Karpas-422 (cell line): ENCODE results near the gene MRPS12. TPM values are rescaled to one million over a fixed set of nuclear protein-coding genes. Genes with fewer than 3 reads are reported as not detected.

Source experiments
- DNase-seq: peaks from one replicate; pipeline ENCODE4 v3.0.0-alpha.2; 2015
- H2AFZ ChIP-seq: fragments of 200-600 bp; sonication (generic); 2 replicates; pipeline ENCODE4 v1.6.1; 2014; ENCODE audit warnings: antibody characterized with exemption, low read length, mixed read lengths
- H3K27ac ChIP-seq: fragments of 200-600 bp; sonication (generic); 2 replicates; pipeline ENCODE4 v1.5.1; 2014; ENCODE audit warnings: mild to moderate bottlenecking, low read length, moderate library complexity
- H3K27me3 ChIP-seq: fragments of 200-600 bp; sonication (generic); 2 replicates; pipeline ENCODE4 v1.6.1; 2014; ENCODE audit warnings: low read length, mixed read lengths
- H3K36me3 ChIP-seq: fragments of 200-600 bp; sonication (generic); 2 replicates; pipeline ENCODE4 v1.6.1; 2014; ENCODE audit warnings: low read length, mixed read lengths; ENCODE audit not compliant: insufficient read depth
- H3K4me1 ChIP-seq: fragments of 200-600 bp; sonication (generic); 2 replicates; pipeline ENCODE4 v1.6.1; 2014; ENCODE audit warnings: mild to moderate bottlenecking, low read length, mixed read lengths
- H3K4me2 ChIP-seq: fragments of 200-600 bp; sonication (generic); 2 replicates; pipeline ENCODE4 v1.6.1; 2014; ENCODE audit warnings: low read length, low read depth, mild to moderate bottlenecking; ENCODE audit not compliant: poor library complexity, severe bottlenecking
- H3K4me3 ChIP-seq: fragments of 200-600 bp; sonication (generic); 2 replicates; pipeline ENCODE4 v1.5.1; 2014; ENCODE audit warnings: mild to moderate bottlenecking, antibody characterized with exemption, low read length, mixed read lengths
- H3K79me2 ChIP-seq: fragments of 200-600 bp; sonication (generic); 2 replicates; pipeline ENCODE4 v1.6.1; 2014; ENCODE audit warnings: mild to moderate bottlenecking, low read length, mixed read lengths
- H3K9ac ChIP-seq: fragments of 200-600 bp; sonication (generic); 2 replicates; pipeline ENCODE4 v1.6.0; 2014; ENCODE audit warnings: low read length
- H3K9me2 ChIP-seq: fragments of 200-600 bp; sonication (generic), shearing (Covaris generic); replicated peaks from 2 replicates; pipeline ENCODE4 v1.6.0; 2014; ENCODE audit warnings: mild to moderate bottlenecking, low read length, moderate library complexity; ENCODE audit not compliant: insufficient read depth
- H3K9me3 ChIP-seq: fragments of 300-700, 200-600 bp; sonication (generic); 2 replicates; pipeline ENCODE4 v1.6.1; 2014; ENCODE audit warnings: low read length, mixed read lengths
- H4K20me1 ChIP-seq: fragments of 200-600 bp; sonication (generic); 2 replicates; pipeline ENCODE4 v1.6.1; 2014; ENCODE audit warnings: mild to moderate bottlenecking, antibody characterized with exemption, low read length, low read depth; ENCODE audit not compliant: insufficient read depth
- total RNA-seq: library from RNA; depleted of rRNA; stranded (reverse); fragments of >200 nt; shearing (Covaris generic); gene quantifications from 2 replicates; pipeline ENCODE4 v1.2.3, GENCODE V29; 2014; ENCODE audit warnings: low replicate concordance

The MRPS12 gene
- total RNA-seq, 1 experiment from 2014 or later: 46.7 TPM

DNA sequence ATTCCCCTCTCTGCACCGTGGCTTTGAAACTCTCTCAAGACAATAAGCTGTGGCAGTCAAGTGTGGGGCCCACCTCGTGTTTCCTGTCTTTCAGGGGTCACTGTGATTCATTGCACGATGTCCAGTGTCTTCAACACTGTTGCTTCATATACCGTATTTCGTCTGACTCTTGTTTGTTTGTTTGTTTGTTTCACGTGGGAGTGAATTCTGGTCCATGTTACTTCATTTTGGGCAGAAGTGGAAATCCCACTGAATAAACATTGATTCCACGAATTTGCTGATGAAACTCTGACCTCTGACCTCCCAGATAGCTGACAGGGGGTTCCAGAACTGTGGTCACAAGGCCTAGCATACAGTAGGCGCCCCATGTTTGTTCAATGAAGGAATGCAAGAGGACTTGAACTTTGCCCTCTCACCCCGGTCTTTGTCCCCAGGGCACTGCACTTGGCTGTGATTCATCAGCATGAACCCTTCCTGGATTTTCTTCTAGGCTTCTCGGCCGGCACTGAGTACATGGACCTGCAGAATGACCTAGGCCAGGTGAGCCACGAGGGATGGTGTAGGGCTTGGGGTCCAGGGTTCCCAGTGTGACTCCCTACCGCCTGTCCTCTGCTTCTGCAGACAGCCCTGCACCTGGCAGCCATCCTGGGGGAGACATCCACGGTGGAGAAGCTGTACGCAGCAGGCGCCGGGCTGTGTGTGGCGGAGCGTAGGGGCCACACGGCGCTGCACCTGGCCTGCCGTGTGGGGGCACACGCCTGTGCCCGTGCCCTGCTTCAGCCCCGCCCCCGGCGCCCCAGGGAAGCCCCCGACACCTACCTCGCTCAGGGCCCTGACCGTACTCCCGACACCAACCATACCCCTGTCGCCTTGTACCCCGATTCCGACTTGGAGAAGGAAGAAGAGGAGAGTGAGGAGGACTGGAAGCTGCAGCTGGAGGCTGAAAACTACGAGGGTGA is 25.9 kb upstream of the MRPS12 start:
- peaks cover 23% of the 10 kb centered on the region for H3K79me2 ChIP-seq
- no peak overlapping the region for H3K4me2 ChIP-seq
- H3K36me3 ChIP-seq: no peaks in the 10 kb centered on the region; the same call in 1 of the 2 replicates
- H3K4me3 ChIP-seq: no peak overlapping the region
- no peak overlapping the region for H2AFZ ChIP-seq
- no peaks in the 10 kb centered on the region for H3K9me2 ChIP-seq
- peaks cover 7% of the 10 kb centered on the region for H3K4me1 ChIP-seq
- no peaks in the 10 kb centered on the region for H4K20me1 ChIP-seq
- no peaks in the 10 kb centered on the region for H3K9me3 ChIP-seq
- no peaks in the 10 kb centered on the region for H3K27me3 ChIP-seq
- H3K27ac ChIP-seq: no peak overlapping the region
- H3K9ac ChIP-seq: no peak overlapping the region
- no peak for DNase-seq

DNA sequence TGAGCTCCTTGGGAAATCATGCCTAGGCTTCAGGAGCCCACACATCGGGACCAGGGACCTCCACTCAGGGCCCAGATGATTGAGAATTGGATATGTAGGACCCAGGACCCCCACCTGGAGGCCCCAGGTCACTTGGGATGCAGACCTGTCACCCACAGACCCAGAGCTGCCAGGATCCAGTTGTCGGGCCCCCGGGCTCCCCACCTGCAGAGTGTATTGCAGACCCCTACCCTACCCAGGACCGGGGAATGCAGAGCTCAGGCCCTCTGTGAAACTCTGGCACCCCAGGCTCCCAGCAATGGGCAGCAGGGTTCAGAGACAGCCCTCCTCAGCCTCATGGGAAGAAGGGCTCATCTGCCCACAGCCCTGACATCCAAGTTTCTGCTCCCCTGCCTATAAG is 25.1 kb upstream of the MRPS12 start:
- Histone ChIP-seq H2AFZ (no peak overlapping the region), H3K36me3 (no peaks in the 10 kb centered on the region; the same call in 1 of the 2 replicates), H3K9ac (no peak overlapping the region), H3K9me3 (no peaks in the 10 kb centered on the region), H3K9me2 (no peaks in the 10 kb centered on the region), H3K4me1 (peaks cover 6% of the 10 kb centered on the region), H3K4me3 (no peak overlapping the region), H4K20me1 (no peaks in the 10 kb centered on the region), H3K4me2 (no peak overlapping the region), H3K27ac (no peak overlapping the region), H3K79me2 (peaks cover 17% of the 10 kb centered on the region), H3K27me3 (no peaks in the 10 kb centered on the region)
- no peak for DNase-seq

DNA sequence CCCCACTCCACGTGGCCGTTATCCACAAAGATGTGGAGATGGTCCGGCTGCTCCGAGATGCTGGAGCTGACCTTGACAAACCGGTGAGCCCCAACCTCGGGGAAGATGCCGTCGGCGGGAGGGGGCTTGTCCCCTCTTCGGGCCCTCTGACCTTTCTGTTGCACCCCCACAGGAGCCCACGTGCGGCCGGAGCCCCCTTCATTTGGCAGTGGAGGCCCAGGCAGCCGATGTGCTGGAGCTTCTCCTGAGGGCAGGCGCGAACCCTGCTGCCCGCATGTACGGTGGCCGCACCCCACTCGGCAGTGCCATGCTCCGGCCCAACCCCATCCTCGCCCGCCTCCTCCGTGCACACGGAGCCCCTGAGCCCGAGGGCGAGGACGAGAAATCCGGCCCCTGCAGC is 23.5 kb upstream of the MRPS12 start:
- Histone ChIP-seq H3K4me3 (no peak overlapping the region), H2AFZ (no peak overlapping the region), H3K9me2 (no peaks in the 10 kb centered on the region), H3K4me1 (no peaks in the 10 kb centered on the region), H3K9ac (no peak overlapping the region), H3K36me3 (no peaks in the 10 kb centered on the region; the same call in 1 of the 2 replicates), H3K79me2 (0 out of 2 replicates have a peak, but pooled peaks cover 4% of the 10 kb centered on the region), H3K27me3 (no peaks in the 10 kb centered on the region), H3K9me3 (no peaks in the 10 kb centered on the region), H4K20me1 (no peaks in the 10 kb centered on the region), H3K4me2 (no peak overlapping the region), H3K27ac (no peak overlapping the region)
- DNase-seq: no peak

DNA sequence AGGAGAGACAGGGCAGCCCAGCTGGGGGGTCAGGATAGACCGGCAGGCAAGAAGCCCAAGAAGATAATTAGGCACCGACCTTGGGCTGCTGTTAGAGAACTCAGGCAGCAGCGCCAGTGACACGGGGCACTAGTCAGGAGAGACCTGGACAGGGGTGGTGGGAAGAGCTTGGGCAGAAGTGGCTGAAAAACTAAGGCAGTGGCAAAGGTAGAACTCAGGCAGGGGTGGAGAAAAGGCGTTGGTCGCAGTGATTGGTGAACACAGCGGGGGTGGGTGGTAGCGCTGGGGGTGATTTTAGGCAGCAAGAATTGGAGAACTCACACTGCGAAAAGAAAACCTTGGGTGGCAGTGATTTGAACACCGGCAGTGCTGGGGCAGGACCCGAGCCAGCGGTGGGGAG is 23.1 kb upstream of the MRPS12 start:
- no peaks in the 10 kb centered on the region for H3K9me2 ChIP-seq
- no peak overlapping the region for H3K9ac ChIP-seq
- H4K20me1 ChIP-seq: no peaks in the 10 kb centered on the region
- H3K27me3 ChIP-seq: no peaks in the 10 kb centered on the region
- no peak overlapping the region for H3K4me3 ChIP-seq
- H3K27ac ChIP-seq: no peak overlapping the region
- 0 out of 2 replicates have a peak, but pooled peaks cover 4% of the 10 kb centered on the region for H3K79me2 ChIP-seq
- no peaks in the 10 kb centered on the region for H3K9me3 ChIP-seq
- no peak for DNase-seq
- no peak overlapping the region for H3K4me2 ChIP-seq
- H2AFZ ChIP-seq: no peak overlapping the region
- no peaks in the 10 kb centered on the region for H3K4me1 ChIP-seq
- no peaks in the 10 kb centered on the region; the same call in 1 of the 2 replicates for H3K36me3 ChIP-seq

DNA sequence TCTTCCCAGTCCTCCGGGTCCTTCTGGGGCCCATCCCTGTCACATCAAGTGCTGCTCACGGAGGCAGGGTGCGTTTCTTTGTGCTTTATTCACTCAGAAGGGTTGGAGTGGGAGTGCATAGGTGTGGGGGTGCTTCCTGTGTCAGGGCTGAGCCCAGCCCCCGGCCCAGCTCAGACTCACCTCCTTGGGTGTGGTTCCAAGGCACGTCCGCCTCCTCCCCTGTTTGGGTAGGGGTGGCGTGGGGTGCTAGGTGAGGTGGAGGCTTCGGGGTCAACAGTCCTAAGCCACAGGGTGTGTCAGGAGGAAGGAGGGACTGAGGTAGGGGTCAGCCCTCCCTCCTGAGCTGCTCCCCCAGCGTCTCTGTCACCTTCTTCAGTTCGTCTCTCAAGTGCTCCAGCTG is 21.8 kb upstream of the MRPS12 start:
- Histone ChIP-seq H3K27ac (no peak overlapping the region), H3K4me2 (no peak overlapping the region), H3K79me2 (0 out of 2 replicates have a peak, but pooled peaks cover 4% of the 10 kb centered on the region), H3K4me1 (no peaks in the 10 kb centered on the region), H4K20me1 (no peaks in the 10 kb centered on the region), H3K36me3 (no peaks in the 10 kb centered on the region; the same call in 1 of the 2 replicates), H3K27me3 (no peaks in the 10 kb centered on the region), H3K9ac (no peak overlapping the region), H3K9me3 (no peaks in the 10 kb centered on the region), H3K9me2 (no peaks in the 10 kb centered on the region), H3K4me3 (no peak overlapping the region), H2AFZ (no peak overlapping the region)
- no peak for DNase-seq

DNA sequence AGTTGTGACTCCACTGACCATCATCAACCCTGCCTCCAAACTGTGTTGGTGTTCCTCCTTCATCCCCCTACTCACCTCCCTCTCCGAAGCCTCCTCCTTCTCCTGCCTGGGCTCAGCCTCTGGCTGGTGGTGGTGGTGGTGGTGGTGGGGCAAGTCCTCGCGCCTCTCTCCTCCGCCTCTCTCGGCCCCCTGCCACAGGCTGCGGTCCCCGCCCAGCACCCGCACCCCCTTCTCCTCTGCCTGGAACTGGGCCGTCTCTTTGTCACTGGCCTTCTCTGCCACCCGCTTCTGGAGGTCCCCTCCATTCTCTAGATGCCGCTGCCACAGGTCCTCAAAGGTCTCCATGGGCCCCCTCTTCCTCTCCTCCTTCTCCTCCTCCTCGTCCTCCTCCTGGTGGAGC is 20.3 kb upstream of the MRPS12 start:
- no peaks in the 10 kb centered on the region for H4K20me1 ChIP-seq
- no peak overlapping the region for H3K4me3 ChIP-seq
- no peaks in the 10 kb centered on the region for H3K79me2 ChIP-seq
- H3K9me3 ChIP-seq: no peaks in the 10 kb centered on the region
- H3K27ac ChIP-seq: no peak overlapping the region
- no peak overlapping the region for H3K4me2 ChIP-seq
- no peaks in the 10 kb centered on the region for H3K4me1 ChIP-seq
- H3K27me3 ChIP-seq: no peaks in the 10 kb centered on the region
- H3K36me3 ChIP-seq: no peaks in the 10 kb centered on the region; the same call in 1 of the 2 replicates
- no peak overlapping the region for H3K9ac ChIP-seq
- DNase-seq: no peak
- H2AFZ ChIP-seq: no peak overlapping the region
- H3K9me2 ChIP-seq: no peaks in the 10 kb centered on the region

DNA sequence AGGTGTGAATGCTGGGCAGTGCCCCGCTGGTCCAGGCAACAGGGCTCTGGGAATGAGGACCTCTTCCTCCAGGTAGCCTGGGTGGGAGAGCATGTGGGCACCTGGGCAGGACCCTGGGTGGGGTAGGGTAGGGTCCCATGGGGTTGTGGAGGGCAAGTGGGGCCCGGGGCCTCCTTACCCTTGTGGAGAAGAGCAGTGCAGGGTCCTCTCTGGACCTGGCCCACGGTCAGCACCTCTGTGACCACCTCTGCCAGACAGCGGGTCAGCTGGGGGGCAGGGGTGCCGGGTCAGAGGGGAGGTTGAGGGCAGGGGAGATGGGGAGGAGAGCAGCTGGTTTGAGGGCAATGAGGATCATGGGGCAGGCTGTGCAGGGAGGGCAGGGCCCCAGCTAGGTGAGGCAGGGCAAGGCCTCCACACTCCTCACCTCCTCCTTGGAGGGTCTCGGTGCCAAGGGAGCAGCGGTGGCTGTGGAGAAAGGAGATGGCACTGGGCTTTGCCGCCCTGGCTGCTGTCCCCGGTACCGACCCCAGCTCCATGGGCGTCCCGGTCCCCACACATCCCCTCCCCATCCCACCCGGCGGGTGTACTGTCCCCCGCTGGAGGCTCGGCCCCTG is 19.2 kb upstream of the MRPS12 start:
- no peaks in the 10 kb centered on the region for H3K79me2 ChIP-seq
- H2AFZ ChIP-seq: no peak overlapping the region
- no peaks in the 10 kb centered on the region for H3K27me3 ChIP-seq
- no peaks in the 10 kb centered on the region for H3K9me2 ChIP-seq
- H3K4me2 ChIP-seq: no peak overlapping the region
- no peak for DNase-seq
- H3K9me3 ChIP-seq: no peaks in the 10 kb centered on the region
- no peaks in the 10 kb centered on the region for H3K4me1 ChIP-seq
- no peaks in the 10 kb centered on the region for H3K36me3 ChIP-seq
- no peak overlapping the region for H3K4me3 ChIP-seq
- H3K9ac ChIP-seq: no peak overlapping the region
- H3K27ac ChIP-seq: no peak overlapping the region
- no peaks in the 10 kb centered on the region for H4K20me1 ChIP-seq
